Measurements from ENCODE around the gene CDC42BPB. TPM values are rescaled to one million over a fixed set of nuclear protein-coding genes. Genes with fewer than 3 reads are reported as not detected.
A peak's percentile ranks its signal among the peaks of the same experiment; 100 is the strongest.

Gene CDC42BPB
- total RNA-seq, 1 donor from 2014 or later: 48.2 TPM

DNA sequence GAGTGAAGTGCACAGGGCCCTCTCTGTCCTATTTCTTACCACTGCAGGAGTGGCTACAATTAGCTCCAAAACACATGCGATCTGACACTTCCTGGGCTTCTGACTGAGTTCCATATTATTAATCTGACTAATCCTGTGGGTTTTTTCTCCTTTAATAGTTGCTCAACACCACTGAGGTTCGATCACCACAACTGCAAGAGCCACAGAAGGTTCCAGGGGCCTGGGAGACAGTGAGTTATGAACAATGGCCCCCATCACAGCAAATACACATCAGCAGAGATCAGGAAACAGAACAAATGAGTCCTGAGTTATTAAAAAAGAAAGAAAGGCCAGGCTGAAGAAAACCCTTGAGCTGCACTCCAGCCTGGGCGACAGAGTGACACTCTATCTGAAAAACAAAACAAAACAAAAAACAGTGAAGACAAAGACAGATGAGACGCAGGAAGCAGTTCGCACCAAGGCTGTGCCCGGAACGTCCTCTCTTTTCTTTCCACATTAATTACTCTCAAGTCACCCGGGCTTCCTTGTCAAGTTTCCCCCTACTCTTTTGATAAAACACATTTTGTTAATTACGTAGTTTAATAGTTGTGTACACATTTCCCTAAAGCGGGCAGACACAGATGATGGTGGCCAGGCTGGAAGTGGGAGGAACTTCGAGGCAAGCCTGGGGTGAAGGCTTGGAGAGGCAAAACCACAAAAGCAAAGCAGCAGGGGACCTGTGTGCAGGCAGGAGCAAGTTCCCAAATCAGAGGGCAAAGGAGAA, 42.7 kb downstream of the CDC42BPB start:
- Mint-ChIP-seq H3K36me3 (peaks cover 16% of the 10 kb centered on the region), H3K4me1 (peaks cover 24% of the 10 kb centered on the region), H3K9me3 (peaks cover 3% of the 10 kb centered on the region), H3K4me3 (peak overlapping the region; percentile 68), H3K27ac (peak overlapping the region; percentile 64), H3K27me3 (ENCODE audit: insufficient read depth, low read depth) (peaks cover 2% of the 10 kb centered on the region)
- no peaks in the 10 kb centered on the region for H3K9me3 ChIP-seq (ENCODE audit: low read depth)
- peaks cover 16% of the 10 kb centered on the region for H3K4me1 ChIP-seq
- H4K20me1 ChIP-seq (ENCODE audit: low read depth): peaks cover 3% of the 10 kb centered on the region
- no peak overlapping the region for H3K9ac ChIP-seq
- TF ChIP-seq EZH2 (IDR thresholded peaks at IDR 0.05) (no peak), EZH2phosphoT487 (IDR thresholded peaks at IDR 0.05) (no peak)
- TF ChIP-seq, protein P1, sequence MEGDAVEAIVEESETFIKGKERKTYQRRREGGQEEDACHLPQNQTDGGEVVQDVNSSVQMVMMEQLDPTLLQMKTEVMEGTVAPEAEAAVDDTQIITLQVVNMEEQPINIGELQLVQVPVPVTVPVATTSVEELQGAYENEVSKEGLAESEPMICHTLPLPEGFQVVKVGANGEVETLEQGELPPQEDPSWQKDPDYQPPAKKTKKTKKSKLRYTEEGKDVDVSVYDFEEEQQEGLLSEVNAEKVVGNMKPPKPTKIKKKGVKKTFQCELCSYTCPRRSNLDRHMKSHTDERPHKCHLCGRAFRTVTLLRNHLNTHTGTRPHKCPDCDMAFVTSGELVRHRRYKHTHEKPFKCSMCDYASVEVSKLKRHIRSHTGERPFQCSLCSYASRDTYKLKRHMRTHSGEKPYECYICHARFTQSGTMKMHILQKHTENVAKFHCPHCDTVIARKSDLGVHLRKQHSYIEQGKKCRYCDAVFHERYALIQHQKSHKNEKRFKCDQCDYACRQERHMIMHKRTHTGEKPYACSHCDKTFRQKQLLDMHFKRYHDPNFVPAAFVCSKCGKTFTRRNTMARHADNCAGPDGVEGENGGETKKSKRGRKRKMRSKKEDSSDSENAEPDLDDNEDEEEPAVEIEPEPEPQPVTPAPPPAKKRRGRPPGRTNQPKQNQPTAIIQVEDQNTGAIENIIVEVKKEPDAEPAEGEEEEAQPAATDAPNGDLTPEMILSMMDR (IDR thresholded peaks at IDR 0.05): no peak
- H3K4me3 ChIP-seq: peak overlapping the region; percentile 0
- peak; percentile 70 for DNase-seq (ENCODE audit: low spot score)
- H3F3A ChIP-seq (ENCODE audit: low read depth): peaks cover 15% of the 10 kb centered on the region
- H3K4me2 ChIP-seq: peak overlapping the region; percentile 55
- peaks cover 78% of the 10 kb centered on the region for H3K79me2 ChIP-seq (ENCODE audit: low read depth)
- no peaks in the 10 kb centered on the region for H3K36me3 ChIP-seq
- H3K27ac ChIP-seq: peak overlapping the region; percentile 67
- no peak overlapping the region for H2AFZ ChIP-seq (replicated peaks)
- H3K27me3 ChIP-seq: no peaks in the 10 kb centered on the region

DNA sequence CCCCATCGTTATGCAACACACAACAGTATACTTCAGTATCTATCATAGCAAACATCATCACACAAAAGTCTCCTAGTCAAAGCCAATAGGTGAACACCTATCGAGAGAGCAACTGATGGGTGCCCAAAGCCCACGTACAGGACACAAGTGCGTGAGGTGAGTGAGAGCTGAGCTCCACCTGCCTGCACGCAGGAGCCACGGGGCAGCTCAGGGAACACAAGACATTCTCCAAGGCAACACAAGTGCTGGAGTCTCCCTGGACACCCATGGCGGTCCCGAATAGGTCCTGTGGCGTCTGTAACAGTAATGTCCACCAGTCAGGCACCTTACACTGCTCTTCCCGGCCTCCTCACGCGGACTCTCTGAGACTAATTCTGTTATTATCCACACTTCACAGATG, 44.3 kb downstream of the CDC42BPB start:
- no peaks in the 10 kb centered on the region for H3K27me3 ChIP-seq
- H3K4me1 ChIP-seq: peaks cover 16% of the 10 kb centered on the region
- Mint-ChIP-seq H3K4me3 (no peak overlapping the region), H3K36me3 (peaks cover 18% of the 10 kb centered on the region), H3K27ac (no peak overlapping the region), H3K9me3 (peaks cover 3% of the 10 kb centered on the region), H3K27me3 (ENCODE audit: insufficient read depth, low read depth) (no peaks in the 10 kb centered on the region), H3K4me1 (peaks cover 27% of the 10 kb centered on the region)
- peaks cover 61% of the 10 kb centered on the region for H3K79me2 ChIP-seq (ENCODE audit: low read depth)
- no peak overlapping the region for H2AFZ ChIP-seq (replicated peaks)
- no peak overlapping the region for H3K27ac ChIP-seq
- no peak for TF ChIP-seq EZH2phosphoT487 (IDR thresholded peaks at IDR 0.05)
- TF ChIP-seq, protein P1 (IDR thresholded peaks at IDR 0.05): no peak
- no peak for TF ChIP-seq EZH2 (IDR thresholded peaks at IDR 0.05)
- no peak overlapping the region for H3K9ac ChIP-seq
- H3K4me3 ChIP-seq: no peak overlapping the region
- no peak overlapping the region for H3K4me2 ChIP-seq
- no peak for DNase-seq (ENCODE audit: low spot score)
- no peaks in the 10 kb centered on the region for H3K36me3 ChIP-seq
- peaks cover 15% of the 10 kb centered on the region for H3F3A ChIP-seq (ENCODE audit: low read depth)
- H3K9me3 ChIP-seq (ENCODE audit: low read depth): no peaks in the 10 kb centered on the region
- H4K20me1 ChIP-seq (ENCODE audit: low read depth): peaks cover 10% of the 10 kb centered on the region

DNA sequence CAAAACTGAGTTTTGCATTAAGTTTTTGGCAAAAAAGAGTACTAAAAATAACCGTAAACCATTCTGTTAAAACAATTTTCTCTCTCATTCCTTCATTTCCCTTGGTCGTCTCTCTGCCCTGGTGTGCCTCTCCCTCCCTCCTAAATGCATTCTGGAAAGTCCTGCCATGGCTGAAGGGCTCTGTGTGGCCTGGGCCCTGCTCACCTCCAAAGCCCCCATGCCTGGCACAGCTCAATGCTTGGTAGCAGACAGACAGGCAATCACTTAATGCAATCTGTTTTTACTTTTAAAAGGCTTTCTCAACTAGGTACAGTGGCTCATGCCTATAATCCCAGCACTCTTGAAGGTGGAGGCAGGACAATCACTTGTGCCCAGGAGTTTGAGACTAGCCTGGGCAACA, 47.8 kb downstream of the CDC42BPB start:
- Mint-ChIP-seq H3K9me3 (no peaks in the 10 kb centered on the region), H3K4me1 (peaks cover 17% of the 10 kb centered on the region), H3K27ac (no peak overlapping the region), H3K27me3 (ENCODE audit: insufficient read depth, low read depth) (peaks cover 2% of the 10 kb centered on the region), H3K4me3 (no peak overlapping the region), H3K36me3 (peaks cover 23% of the 10 kb centered on the region)
- peaks cover 4% of the 10 kb centered on the region for H3F3A ChIP-seq (ENCODE audit: low read depth)
- no peak overlapping the region for H2AFZ ChIP-seq (replicated peaks)
- H3K9ac ChIP-seq: no peak overlapping the region
- no peak overlapping the region for H3K4me3 ChIP-seq
- H3K4me1 ChIP-seq: peaks cover 7% of the 10 kb centered on the region
- no peaks in the 10 kb centered on the region for H3K36me3 ChIP-seq
- H3K79me2 ChIP-seq (ENCODE audit: low read depth): peaks cover 27% of the 10 kb centered on the region
- no peaks in the 10 kb centered on the region for H3K9me3 ChIP-seq (ENCODE audit: low read depth)
- H3K27ac ChIP-seq: no peak overlapping the region
- H3K27me3 ChIP-seq: no peaks in the 10 kb centered on the region
- no peak for DNase-seq (ENCODE audit: low spot score)
- TF ChIP-seq, protein P1 (IDR thresholded peaks at IDR 0.05): no peak
- TF ChIP-seq EZH2 (IDR thresholded peaks at IDR 0.05) (no peak), EZH2phosphoT487 (IDR thresholded peaks at IDR 0.05) (no peak)
- no peak overlapping the region for H3K4me2 ChIP-seq
- peaks cover 6% of the 10 kb centered on the region for H4K20me1 ChIP-seq (ENCODE audit: low read depth)

All from neural progenitor cell (in vitro differentiated cells).